ENCODE data around the gene MACO1. TPM values are rescaled to one million over a fixed set of nuclear protein-coding genes. Genes with fewer than 3 reads are reported as not detected.

MACO1 gene
- total and polyA plus RNA-seq, 2 of the 8 experiments (the other 6 are each of a cell fraction or from before 2014, with no cell fraction given): 3.5 to 15.1 TPM

DNA sequence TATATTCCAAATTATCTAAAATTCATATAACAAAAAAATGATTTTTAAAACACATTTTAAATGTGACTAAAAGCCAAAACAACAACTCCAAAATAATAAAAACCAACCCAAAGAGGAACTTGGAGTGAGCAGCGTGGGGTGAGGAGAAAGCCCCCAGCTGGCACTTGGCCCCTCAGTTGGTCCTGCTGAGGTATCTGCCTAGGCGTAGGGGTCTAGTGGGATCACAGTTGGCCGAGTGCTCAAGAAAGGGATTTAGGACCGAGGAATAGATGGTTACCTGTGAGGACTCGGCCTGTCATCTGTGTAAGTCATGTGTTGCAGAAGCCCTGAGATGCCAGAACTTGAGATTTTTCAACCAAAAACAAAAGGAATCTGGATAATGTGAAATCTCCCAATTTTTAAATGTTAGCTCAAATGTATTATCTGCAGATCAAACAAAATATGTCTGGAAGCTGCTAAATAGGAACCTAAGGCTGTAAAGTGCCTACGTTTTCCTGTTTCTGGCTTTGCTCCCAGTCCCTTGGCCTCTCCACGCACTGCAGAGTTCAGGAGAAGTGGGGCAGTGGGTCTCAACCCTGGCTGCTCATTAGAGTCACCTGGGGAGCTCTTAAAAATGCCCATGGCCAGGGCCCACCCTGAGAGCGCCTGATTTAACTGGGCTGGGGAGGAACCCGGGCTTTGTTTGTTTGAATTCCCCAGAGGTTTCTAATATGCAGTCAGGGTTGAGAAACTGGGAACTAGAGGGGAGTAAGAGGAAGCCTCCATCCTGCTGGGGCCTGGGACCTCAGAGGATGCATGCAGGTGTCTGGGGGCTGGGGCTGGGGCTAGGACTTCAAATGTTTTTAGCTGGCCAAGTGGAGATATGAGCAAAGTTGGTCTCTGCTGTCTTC, 74.3 kb downstream of the MACO1 start:
- 0 out of 2 replicates have a peak overlapping the region, but pooled peaks have one; percentile 53 for H2AK5ac ChIP-seq (ENCODE audit: low read depth, low read length)
- no peak overlapping the region for H3K56ac ChIP-seq (replicated peaks; ENCODE audit: insufficient read length, low read depth, low read length)
- no peaks in the 10 kb centered on the region for H3K79me2 ChIP-seq (ENCODE audit: control insufficient read depth in 1 of 2, insufficient read depth in 2 of 2, low read length in 2 of 2)
- ChIA-PET CTCF (ENCODE audit: partially characterized antibody) (interaction anchor here (0.9 to 9.2 kb wide), 13 partner anchors 15 to 305 kb away, joined by 3 to 240 read pairs (median 5); no protein-coding TSS in a partner anchor), POLR2A (ENCODE audit: partially characterized antibody) (interaction anchor here (0.7 to 3.0 kb wide), 12 partner anchors 10 to 273 kb away, joined by 3 to 16 read pairs (median 4); partner anchors contain the start of gene SYF2)
- H3K14ac ChIP-seq (ENCODE audit: insufficient read length): no peak overlapping the region
- 0 out of 2 replicates have a peak overlapping the region, but pooled peaks have one; percentile 46 for H2BK15ac ChIP-seq (ENCODE audit: low read length)
- H4K5ac ChIP-seq (ENCODE audit: insufficient read length, low read depth, low read length): no peak overlapping the region
- no peak overlapping the region for H4K91ac ChIP-seq (replicated peaks; ENCODE audit: insufficient read length, low read length)
- FAIRE-seq (no peak), DNase-seq (ENCODE audit: low read depth in 1 of 2, low spot score in 2 of 2) (peak in 1 of 2 experiments; percentile 45)
- H3K36me3 ChIP-seq (ENCODE audit: control insufficient read depth in 2 of 4, insufficient read depth in 4 of 4, low read length in 3 of 4): no peaks in the 10 kb centered on the region
- H3K4me3 ChIP-seq (ENCODE audit: extremely low read depth in 1 of 4, insufficient read depth in 2 of 4, low read depth in 3 of 4, low read length in 4 of 4): no peak overlapping the region
- H4K20me1 ChIP-seq (replicated peaks in 1 of 2; ENCODE audit: control insufficient read depth in 1 of 2, insufficient read depth in 2 of 2, low read length in 2 of 2): no peaks in the 10 kb centered on the region
- no peak overlapping the region for H2AFZ ChIP-seq (ENCODE audit: low read length)
- H3K4me1 ChIP-seq (replicated peaks in 1 of 4; ENCODE audit: control insufficient read depth in 3 of 4, insufficient read depth in 4 of 4, low read length in 3 of 4): peaks cover 8 to 17% (median 11%) of the 10 kb centered on the region in 4 experiments
- no peak overlapping the region; a peak in 2 of 4 replicates for H3K4me2 ChIP-seq (ENCODE audit: insufficient read depth in 1 of 2, low read depth in 2 of 2, low read length in 2 of 2)
- H2BK120ac ChIP-seq (replicated peaks; ENCODE audit: low read depth, low read length): no peak overlapping the region
- no peak overlapping the region; the same call in 1 of the 2 replicates for H2BK5ac ChIP-seq (ENCODE audit: low read depth, low read length)
- H2BK12ac ChIP-seq (ENCODE audit: low read depth, low read length): peak overlapping the region; percentile 39; the same call in 1 of the 2 replicates
- no peak overlapping the region for H2BK20ac ChIP-seq (ENCODE audit: low read length)
- no peak overlapping the region for H3K23ac ChIP-seq (ENCODE audit: insufficient read length)
- H3K9ac ChIP-seq (replicated peaks in 1 of 4; ENCODE audit: extremely low read depth in 1 of 4, low read depth in 3 of 4, low read length in 3 of 4): no peak overlapping the region
- no peaks in the 10 kb centered on the region for H3K9me3 ChIP-seq (ENCODE audit: insufficient read depth in 2 of 2, low read depth in 1 of 2, low read length in 1 of 2)
- H3K27me3 ChIP-seq (replicated peaks in 1 of 4; ENCODE audit: control insufficient read depth in 3 of 4, extremely low read depth in 1 of 4, insufficient read depth in 3 of 4, low read length in 3 of 4): no peaks in the 10 kb centered on the region
- H3K79me1 ChIP-seq (ENCODE audit: low read depth, low read length): no peaks in the 10 kb centered on the region
- H3K27ac ChIP-seq (ENCODE audit: low read depth, low read length): no peak overlapping the region
- no peaks in the 10 kb centered on the region for H3K23me2 ChIP-seq (ENCODE audit: low read depth, low read length)
- no peak overlapping the region for H3K4ac ChIP-seq (replicated peaks; ENCODE audit: insufficient read length, low read depth, low read length)
- no peak overlapping the region for H4K8ac ChIP-seq (ENCODE audit: extremely low read depth, insufficient read depth, low read length)
- 81% methylated on average over 9 of the region's 9 CpGs; no CpG with 5 or more reads in 1 of the 2 experiments for WGBS, 2 experiments (ENCODE audit: extremely low coverage in 1 of 2, insufficient coverage in 1 of 2, insufficient read length in 1 of 2, insufficient replicate concordance in 2 of 2, low coverage in 1 of 2, low lambda C conversion rate in 2 of 2, missing lambda C conversion rate in 1 of 2)
- H3K18ac ChIP-seq (ENCODE audit: extremely low read depth, low read length): peak overlapping the region; percentile 19; the same call in 1 of the 2 replicates
- TF ChIP-seq GTF2F1 (IDR thresholded peaks at IDR 0.05; ENCODE audit: borderline replicate concordance, low read depth, low read length) (no peak), SIRT6 (IDR thresholded peaks at IDR 0.05; ENCODE audit: low read length) (no peak), SP4 (IDR thresholded peaks at IDR 0.05; ENCODE audit: low read length) (no peak), TAF7 (optimal IDR thresholded peaks at IDR 0.05; ENCODE audit: borderline replicate concordance, low read depth, low read length) (no peak), KDM4A (IDR thresholded peaks at IDR 0.05; ENCODE audit: low read depth, low read length, severe bottlenecking) (no peak), EGR1 (IDR thresholded peaks at IDR 0.05; ENCODE audit: borderline replicate concordance, low read depth, low read length) (no peak), CTBP2 (IDR thresholded peaks at IDR 0.05; ENCODE audit: borderline replicate concordance, insufficient read depth, insufficient read length, low read length) (no peak), TEAD4 (IDR thresholded peaks at IDR 0.05; ENCODE audit: low read depth, low read length) (no peak)
- TF ChIP-seq, protein P1, sequence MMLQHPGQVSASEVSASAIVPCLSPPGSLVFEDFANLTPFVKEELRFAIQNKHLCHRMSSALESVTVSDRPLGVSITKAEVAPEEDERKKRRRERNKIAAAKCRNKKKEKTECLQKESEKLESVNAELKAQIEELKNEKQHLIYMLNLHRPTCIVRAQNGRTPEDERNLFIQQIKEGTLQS (IDR thresholded peaks at IDR 0.05; ENCODE audit: insufficient read depth, low read depth, low read length): no peak
